Ovary (tissue), 9 donors: ENCODE results near the gene TMEM100. TPM values are rescaled to one million over a fixed set of nuclear protein-coding genes. Genes with fewer than 3 reads are reported as not detected.

ENCODE experiments used
- DNase-seq, 5 donors: peaks; one replicate each; pipeline ENCODE4 v3.0.0-alpha.2; 2019 to 2020
- H3K27ac ChIP-seq, 2 donors: fragments of 200-600 bp; one replicate each; pipeline versions ENCODE4 v1.5.1 to v1.8.0; 2019 to 2022
- H3K27me3 ChIP-seq: fragments of 200-600 bp; one replicate; pipeline ENCODE4 v1.8.0; 2022
- H3K36me3 ChIP-seq: fragments of 200-600 bp; sonication (generic); one replicate; pipeline ENCODE4 v1.5.1; 2019
- H3K4me1 ChIP-seq: one replicate; pipeline ENCODE4 v1.8.1; 2013; ENCODE audit warnings: mild to moderate bottlenecking, moderate library complexity; ENCODE audit not compliant: insufficient read depth
- H3K4me3 ChIP-seq: fragments of 200-600 bp; sonication (generic); one replicate; pipeline ENCODE4 v1.5.1; 2017
- H3K9me3 ChIP-seq, 2 donors: fragments of 200-600 bp in 1 of 2; sonication (generic) in 1 of 2; one replicate each; pipeline versions ENCODE4 v1.5.1 to v1.8.1; 2013 to 2019; ENCODE audit warnings: mild to moderate bottlenecking in 1 of 2, moderate library complexity in 1 of 2
- CTCF ChIP-seq, 3 donors: fragments of 450-650 bp in 2 of 3; fragments of 200-600 bp in 1 of 3; IDR thresholded peaks; one replicate each; pipeline versions ENCODE4 v1.5.1 to v1.8.0; 2016 to 2022; ENCODE audit warnings: antibody characterized with exemption in 3 of 3, mild to moderate bottlenecking in 1 of 3
- EP300 ChIP-seq: sonication (generic); formaldehyde crosslinking; IDR thresholded peaks from one replicate; pipeline ENCODE4 v1.6.1; 2017; ENCODE audit warnings: antibody characterized with exemption
- POLR2A ChIP-seq: fragments of 450-650 bp; IDR thresholded peaks from one replicate; pipeline ENCODE4 v1.6.1; 2017; ENCODE audit warnings: antibody characterized with exemption, mild to moderate bottlenecking, moderate library complexity
- WGBS, 3 donors: extraction: QIAGEN DNeasy Blood & Tissue Kit in 1 of 3; methylation state at CpG; one replicate each; pipeline versions ENCODE4 v1.1.5 to v1.1.7; 2013 to 2017; 5-methylcytosine and 5-hydroxymethylcytosine counted together
- intact Hi-C, 4 donors: fragments of 100-400 bp; cut with DNase I; formaldehyde crosslinking; loops; one replicate each; pipeline versions ENCODE4 v1.11.0 to v1.15.1; 2022 to 2023
- polyA plus RNA-seq, 2 donors: library from polyadenylated mRNA; stranded (reverse); fragments of 200-250 nt in 1 of 2; fragments of 350-450 nt in 1 of 2; fragmentation: Illumina TruSeq in 1 of 2; extraction: RNeasy Lipid Tissue Mini Kit (QIAGEN cat#74804) in 1 of 2; gene quantifications; one replicate each; pipeline ENCODE4 v1.2.3, GENCODE V29; 2013 to 2014
- total RNA-seq, 7 donors: library from RNA; depleted of rRNA in 2 of 7; stranded (reverse); fragments of >200 nt in 2 of 7; fragmentation: NEBNext Ultra II Directional in 3 of 7; extraction: Animal tissue kit (Norgen Biotek cat#: 25700) in 3 of 7; gene quantifications; one replicate each; pipeline versions ENCODE4 v1.1.0 to v1.2.4, GENCODE V29; 2016 to 2023
- donor health status: DM: no; HTN: no; CAD: no; lungs with moderate emphysema.
- donor health status: DM: no; HTN: no; CAD: no.
- donor health status: Bipolar disorder and iron deficiency.
- donor health status: DM: yes; HTN: yes; CAD: no.
- donor health status: DM: no; HTN: no; CAD: no.
- donor health status: DM: yes; HTN: yes; CAD: no.

TMEM100 gene
- total and polyA plus RNA-seq, 9 donors: 9.0 to 88.2 (median 17.8) TPM

GRCh38 chr17:55762086-55762858 lies 39.6 kb upstream of the TMEM100 start:
- no peak for DNase-seq
- H3K27ac ChIP-seq: no peak overlapping the region
- no peaks in the 10 kb centered on the region for H3K27me3 ChIP-seq
- no peaks in the 10 kb centered on the region for H3K4me1 ChIP-seq
- TF ChIP-seq POLR2A: no peak
- TF ChIP-seq CTCF (IDR thresholded peaks at IDR 0.05): no peak
- no peak for TF ChIP-seq EP300
- no peaks in the 10 kb centered on the region for H3K9me3 ChIP-seq
- no peak overlapping the region for H3K4me3 ChIP-seq
- WGBS, 3 donors: 91 to 97% (median 94%) methylated on average over 6 of the region's 6 CpGs
- intact Hi-C loops: no loop called here
- no peaks in the 10 kb centered on the region for H3K36me3 ChIP-seq

- 45 to 50% (median 46%) methylated on average over 3 of the region's 3 CpGs for WGBS, 3 donors
- H3K9me3 ChIP-seq: no peaks in the 10 kb centered on the region
- no peak overlapping the region for H3K27ac ChIP-seq
- intact Hi-C loops: no loop called here
- no peaks in the 10 kb centered on the region for H3K4me1 ChIP-seq
- no peaks in the 10 kb centered on the region for H3K36me3 ChIP-seq
- H3K27me3 ChIP-seq: no peaks in the 10 kb centered on the region
- H3K4me3 ChIP-seq: no peak overlapping the region
- no peak for DNase-seq
- TF ChIP-seq EP300 (no peak), POLR2A (no peak), CTCF (IDR thresholded peaks at IDR 0.05) (no peak)
Observed at GRCh38 chr17:55760643-55761355, 38.1 kb upstream of the TMEM100 start.

GRCh38 chr17:55758171-55758570 lies 35.5 kb upstream of the TMEM100 start:
- Histone ChIP-seq H3K27ac (no peak overlapping the region), H3K27me3 (no peaks in the 10 kb centered on the region), H3K4me3 (no peak overlapping the region), H3K36me3 (no peaks in the 10 kb centered on the region), H3K4me1 (no peaks in the 10 kb centered on the region), H3K9me3 (no peaks in the 10 kb centered on the region)
- no peak for TF ChIP-seq EP300
- TF ChIP-seq POLR2A: no peak
- no peak for TF ChIP-seq CTCF (IDR thresholded peaks at IDR 0.05)
- intact Hi-C loops: loop anchor here in 1 of 4 donors (10.0 kb wide), 1 partner anchor 333 kb away; the partner anchor contains the start of gene MMD
- DNase-seq: no peak

GRCh38 chr17:55757659-55758058 lies 35.0 kb upstream of the TMEM100 start:
- no peak overlapping the region for H3K27ac ChIP-seq
- no peak overlapping the region for H3K4me3 ChIP-seq
- no peaks in the 10 kb centered on the region for H3K27me3 ChIP-seq
- H3K36me3 ChIP-seq: no peaks in the 10 kb centered on the region
- intact Hi-C loops: loop anchor here in 1 of 4 donors (10.0 kb wide), 1 partner anchor 333 kb away; the partner anchor contains the start of gene MMD
- no peak for DNase-seq
- no peak for TF ChIP-seq CTCF (IDR thresholded peaks at IDR 0.05)
- no peak for TF ChIP-seq POLR2A
- TF ChIP-seq EP300: no peak
- H3K4me1 ChIP-seq: no peaks in the 10 kb centered on the region
- 97 to 100% (median 98%) methylated on average over 1 of the region's 1 CpG for WGBS, 3 donors
- H3K9me3 ChIP-seq: no peaks in the 10 kb centered on the region
